ENCODE measurements around the gene ELOVL7. TPM values are rescaled to one million over a fixed set of nuclear protein-coding genes. Genes with fewer than 3 reads are reported as not detected.
"Not testable (repeated sequence)": the region's sequence is repeated elsewhere in the genome, so short reads cannot be mapped to it uniquely, and the experiment has no call there.

Gene ELOVL7
- total RNA-seq, 4 donors from 2014 or later, result 2.1 to 14.3 (median 7.5) TPM

DNA sequence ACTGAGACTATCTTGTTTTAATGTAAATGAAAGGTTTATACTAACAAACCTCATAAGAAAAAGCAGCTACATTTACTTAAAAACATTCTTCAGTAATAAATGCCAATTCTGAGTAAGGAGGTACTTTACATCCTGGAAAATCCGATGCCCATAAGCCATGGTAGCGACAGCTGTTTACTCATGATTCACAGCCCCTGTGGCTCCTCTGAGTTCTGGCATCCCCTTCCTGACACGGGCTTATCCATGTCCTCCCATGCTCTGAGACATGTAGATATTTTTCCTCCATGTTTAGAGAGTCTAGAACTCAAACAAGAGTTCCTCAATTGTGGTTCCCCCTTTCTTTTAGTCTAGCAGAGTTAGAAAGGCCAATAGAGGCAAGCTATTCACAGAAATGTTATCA, 81.0 kb downstream of the ELOVL7 start:
- DNase-seq (ENCODE audit: low spot score) (no peak), ATAC-seq (ENCODE audit: low FRiP score) (no peak)
- TF ChIP-seq, protein P1, sequence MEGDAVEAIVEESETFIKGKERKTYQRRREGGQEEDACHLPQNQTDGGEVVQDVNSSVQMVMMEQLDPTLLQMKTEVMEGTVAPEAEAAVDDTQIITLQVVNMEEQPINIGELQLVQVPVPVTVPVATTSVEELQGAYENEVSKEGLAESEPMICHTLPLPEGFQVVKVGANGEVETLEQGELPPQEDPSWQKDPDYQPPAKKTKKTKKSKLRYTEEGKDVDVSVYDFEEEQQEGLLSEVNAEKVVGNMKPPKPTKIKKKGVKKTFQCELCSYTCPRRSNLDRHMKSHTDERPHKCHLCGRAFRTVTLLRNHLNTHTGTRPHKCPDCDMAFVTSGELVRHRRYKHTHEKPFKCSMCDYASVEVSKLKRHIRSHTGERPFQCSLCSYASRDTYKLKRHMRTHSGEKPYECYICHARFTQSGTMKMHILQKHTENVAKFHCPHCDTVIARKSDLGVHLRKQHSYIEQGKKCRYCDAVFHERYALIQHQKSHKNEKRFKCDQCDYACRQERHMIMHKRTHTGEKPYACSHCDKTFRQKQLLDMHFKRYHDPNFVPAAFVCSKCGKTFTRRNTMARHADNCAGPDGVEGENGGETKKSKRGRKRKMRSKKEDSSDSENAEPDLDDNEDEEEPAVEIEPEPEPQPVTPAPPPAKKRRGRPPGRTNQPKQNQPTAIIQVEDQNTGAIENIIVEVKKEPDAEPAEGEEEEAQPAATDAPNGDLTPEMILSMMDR (IDR thresholded peaks at IDR 0.05), result no peak

DNA sequence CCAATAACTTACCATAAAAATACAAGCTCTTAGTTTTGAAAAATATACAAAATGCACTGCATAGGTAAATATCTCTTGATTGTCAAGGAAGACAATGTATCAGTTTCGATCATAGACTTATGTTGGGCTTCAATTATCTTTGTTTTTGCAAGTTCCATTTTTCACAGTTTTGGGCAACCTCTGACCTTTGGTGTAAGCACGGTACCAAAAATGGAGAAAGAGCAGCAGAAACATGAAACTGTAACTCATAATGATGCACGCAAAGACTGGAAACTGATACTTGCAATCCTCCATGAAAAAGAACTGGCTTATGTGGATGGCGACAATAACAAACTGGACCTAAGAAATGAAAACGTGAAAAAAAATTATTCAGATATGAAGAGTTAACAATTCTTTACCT, 89.6 kb downstream of the ELOVL7 start:
- no peak for DNase-seq (ENCODE audit: low spot score)
- no peak for ATAC-seq (ENCODE audit: low FRiP score)
- TF ChIP-seq, protein P1 (IDR thresholded peaks at IDR 0.05), result no peak

DNA sequence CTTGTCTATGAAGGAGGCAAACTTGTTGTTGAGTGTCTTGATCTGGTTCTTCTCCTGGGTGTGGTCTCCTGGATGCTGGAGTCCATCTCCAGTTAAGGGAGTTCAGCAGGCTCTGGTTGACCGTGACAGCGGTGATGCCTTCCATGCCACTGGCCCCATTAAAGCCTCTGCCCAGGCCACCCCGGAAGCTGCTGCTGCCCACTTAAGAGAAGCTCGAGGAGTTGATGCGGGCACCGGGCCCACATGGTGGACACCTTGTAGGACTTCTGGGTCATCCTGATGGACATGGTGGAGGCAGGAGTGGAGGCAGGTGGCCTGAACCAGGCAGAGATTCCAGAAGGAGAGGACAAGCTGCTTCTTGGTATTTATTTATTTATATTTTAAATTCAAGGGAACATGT, 99.4 kb downstream of the ELOVL7 start:
- no peak for ATAC-seq (ENCODE audit: low FRiP score)
- TF ChIP-seq, protein P1 (IDR thresholded peaks at IDR 0.05), result no peak
- no peak for DNase-seq (ENCODE audit: low spot score)

DNA sequence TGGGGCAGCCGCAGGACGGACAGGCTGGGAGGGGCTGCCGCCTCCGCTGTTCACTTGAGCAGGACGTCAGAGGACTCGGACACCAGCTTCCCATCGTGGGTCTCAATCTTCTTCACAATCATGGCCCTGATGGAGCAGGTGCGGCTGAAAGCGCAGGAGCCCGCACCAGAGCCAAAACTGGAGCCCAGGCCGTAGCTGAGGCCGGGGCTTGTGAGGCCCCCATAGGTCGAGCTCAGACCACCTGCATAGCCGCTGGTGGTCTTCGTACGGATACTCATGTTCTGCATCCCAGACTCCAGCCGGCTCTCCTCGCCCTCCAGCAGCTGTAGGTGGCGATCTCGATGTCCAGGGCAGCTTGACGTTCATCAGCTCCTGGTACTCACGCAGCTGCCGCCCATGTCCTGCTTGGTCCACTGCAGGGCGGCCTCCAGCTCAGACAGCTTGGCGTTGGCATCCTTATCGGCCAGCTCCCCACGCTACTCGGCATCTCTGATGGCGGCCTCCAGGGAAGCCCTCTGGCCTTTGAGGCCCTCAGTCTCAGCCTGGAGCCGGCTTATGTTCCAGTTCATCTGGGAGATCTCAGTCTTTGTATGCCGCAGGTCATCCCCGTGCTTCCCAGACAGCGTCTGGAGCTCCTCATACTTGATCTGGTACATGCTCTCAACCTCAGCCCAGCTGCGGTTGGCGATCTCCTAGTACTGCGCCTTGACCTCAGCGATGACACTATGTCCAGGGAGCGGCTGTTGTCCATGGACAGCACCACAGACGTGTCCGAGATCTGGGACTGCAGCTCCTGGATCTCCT, 100.4 kb downstream of the ELOVL7 start:
- DNase-seq (ENCODE audit: low spot score), result no peak
- ATAC-seq (ENCODE audit: low FRiP score), result no peak
- TF ChIP-seq, protein P1 (IDR thresholded peaks at IDR 0.05), result no peak

DNA sequence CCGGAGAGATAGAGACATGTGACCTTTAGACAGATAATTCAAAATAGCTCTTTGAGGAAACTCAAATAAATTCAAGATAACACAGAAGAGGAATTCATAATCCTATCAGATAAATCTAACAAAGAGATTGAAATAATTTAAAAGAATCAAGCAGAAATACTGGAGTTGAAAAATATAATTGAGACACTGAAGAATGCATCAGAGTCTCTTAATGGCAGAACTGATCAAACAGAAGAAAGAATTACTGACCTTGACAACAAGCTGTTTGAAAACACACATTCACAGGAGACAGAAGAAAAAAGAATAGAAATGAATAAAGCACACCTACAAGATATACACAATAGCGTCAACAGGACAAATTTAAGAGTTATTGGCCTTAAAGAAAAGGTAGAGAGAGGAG, 103.7 kb downstream of the ELOVL7 start:
- DNase-seq (ENCODE audit: low spot score), result no peak
- TF ChIP-seq, protein P1 (IDR thresholded peaks at IDR 0.05), result no peak
- ATAC-seq (ENCODE audit: low FRiP score), result no peak

DNA sequence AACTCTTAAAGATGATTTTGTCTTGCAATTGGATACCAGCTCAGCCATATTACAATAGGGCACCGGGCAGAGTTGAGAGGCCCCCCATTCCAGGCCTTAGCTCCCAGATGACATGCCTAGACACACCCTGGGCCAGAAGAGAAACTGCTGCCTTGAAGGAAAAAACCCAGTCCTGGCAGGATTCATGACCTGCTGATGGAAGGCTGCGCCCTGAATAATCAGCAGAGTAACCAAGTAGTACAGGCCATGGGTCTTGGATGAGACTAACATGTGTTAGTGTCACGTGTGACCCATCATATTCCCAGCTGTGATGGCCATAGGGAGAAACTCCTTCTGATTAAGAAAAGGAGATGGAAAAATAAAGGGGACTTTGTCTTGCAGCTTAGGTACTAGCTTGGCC, 105.1 kb downstream of the ELOVL7 start:
- no peak for DNase-seq (ENCODE audit: low spot score)
- ATAC-seq (ENCODE audit: low FRiP score), result no peak
- TF ChIP-seq, protein P1 (IDR thresholded peaks at IDR 0.05), result no peak

DNA sequence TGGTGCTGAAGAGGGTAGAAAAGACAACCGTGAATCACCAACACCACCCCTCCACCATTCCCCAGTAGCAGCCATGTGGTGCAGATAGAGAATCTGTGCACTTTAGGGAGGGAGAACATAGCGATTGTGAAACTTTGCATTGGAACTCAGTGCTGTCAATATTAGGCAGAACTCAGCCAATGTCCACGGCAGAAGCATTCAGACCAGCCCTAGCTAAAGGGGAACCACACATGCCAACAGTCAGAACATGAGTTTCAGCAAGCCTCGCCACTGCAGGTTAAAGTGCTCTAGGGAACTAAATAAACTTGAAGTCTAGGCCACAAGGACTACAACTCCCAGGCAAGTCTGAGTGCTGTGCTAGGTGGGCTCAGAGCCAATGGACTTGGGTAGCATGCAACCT, 105.6 kb downstream of the ELOVL7 start:
- DNase-seq (ENCODE audit: low spot score) (no peak), ATAC-seq (ENCODE audit: low FRiP score) (no peak)
- TF ChIP-seq, protein P1 (IDR thresholded peaks at IDR 0.05), result no peak

DNA sequence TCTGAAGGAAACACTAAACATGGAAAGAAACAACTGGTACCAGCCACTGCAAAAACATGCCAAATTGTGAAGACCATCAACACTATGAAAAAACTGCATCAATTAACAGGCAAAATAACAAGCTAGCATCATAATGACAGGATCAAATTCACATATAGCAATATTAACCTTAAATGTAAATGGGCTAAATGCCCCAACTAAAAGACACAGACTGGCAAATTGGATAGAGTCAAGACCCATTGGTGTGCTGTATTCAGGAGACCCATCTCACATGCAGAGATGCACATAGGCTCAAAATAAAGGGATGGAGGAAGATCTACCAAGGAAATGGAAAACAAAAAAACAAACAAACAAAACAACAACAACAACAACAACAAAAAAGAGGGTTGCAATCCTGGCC, 113.2 kb downstream of the ELOVL7 start:
- not testable (repeated sequence) for DNase-seq (ENCODE audit: low spot score); ATAC-seq (ENCODE audit: low FRiP score)
